IMR-90 (cell line): Measurements from ENCODE around the gene MACO1.

Experiments used
- CEBPB ChIP-seq: IDR thresholded peaks from 2 replicates; pipeline ENCODE4 v1.6.1; 2012; ENCODE audit warnings: low read depth, low read length, improper control_type of control experiment
- CTCF ChIP-seq: conservative IDR thresholded peaks from 2 replicates; pipeline ENCODE4 v1.5.1; 2012; ENCODE audit warnings: mild to moderate bottlenecking, low read depth, low read length, improper control_type of control experiment
- MAFK ChIP-seq: IDR thresholded peaks from 2 replicates; pipeline ENCODE4 v1.6.1; 2012; ENCODE audit warnings: low read depth, low read length, improper control_type of control experiment
- POLR2A ChIP-seq: IDR thresholded peaks from 2 replicates; pipeline ENCODE4 v1.6.1; 2012; ENCODE audit warnings: mild to moderate bottlenecking, low read depth, low read length
- RAD21 ChIP-seq: IDR thresholded peaks from 2 replicates; pipeline ENCODE4 v1.6.1; 2012; ENCODE audit warnings: low read length, improper control_type of control experiment
- USF2 ChIP-seq: fragments of 150-350 bp; IDR thresholded peaks from 2 replicates; pipeline ENCODE4 v1.6.1; 2017; ENCODE audit warnings: mild to moderate bottlenecking, antibody characterized with exemption, low read length, low read depth

GRCh38 chr1:25520446-25521061 lies 89.9 kb downstream of the MACO1 start:
- no peak for TF ChIP-seq USF2
- TF ChIP-seq CTCF = peak; percentile 79
- no peak for TF ChIP-seq POLR2A
- TF ChIP-seq CEBPB = no peak
- no peak for TF ChIP-seq MAFK
- peak; percentile 72 for TF ChIP-seq RAD21
